ENCODE results near the gene TMEM171.

TMEM171 gene

DNA sequence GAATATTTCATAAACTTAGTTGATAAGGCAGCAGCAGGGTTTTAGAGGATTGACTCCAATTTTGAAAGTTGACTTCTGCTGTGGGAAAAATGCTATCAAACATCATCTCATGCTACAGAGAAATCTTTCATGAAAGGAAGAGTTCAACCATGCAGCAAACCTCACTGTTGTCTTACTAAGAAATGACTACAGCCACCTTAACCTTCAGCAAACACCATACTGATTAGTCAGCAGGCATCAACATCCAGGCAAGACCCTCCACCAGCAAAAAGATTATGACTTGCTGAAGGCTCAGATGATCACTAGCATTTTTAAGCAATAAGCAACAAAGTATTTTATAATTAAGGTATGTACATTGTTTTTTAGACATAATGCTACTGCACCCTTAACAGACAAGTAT, 60.2 kb downstream of the TMEM171 start:
- peaks cover 0 to 65% (median 0%) of the 10 kb centered on the region in 11 experiments; a peak in 8 of 22 replicates for H3K27me3 ChIP-seq
- no peak overlapping the region for H3K9ac ChIP-seq
- H3K9me3 ChIP-seq (replicated peaks in 1 of 11): peaks cover 7 to 17% (median 13%) of the 10 kb centered on the region in 11 experiments; a peak in 21 of 22 replicates
- no peak overlapping the region for H3K4me3 ChIP-seq
- H3K27ac ChIP-seq: no peak overlapping the region
- peaks cover 0 to 16% (median 7%) of the 10 kb centered on the region in 10 experiments; a peak in 11 of 20 replicates for H3K4me1 ChIP-seq
- TF ChIP-seq Cebpa-rat (IDR thresholded peaks at IDR 0.05): no peak
- peak overlapping the region in 4 of 11 experiments; percentile 61 to 74 (median 64); a peak in 6 of 22 replicates for H3K4me2 ChIP-seq
- H4K20me1 ChIP-seq: 0 out of 22 replicates have a peak, but pooled peaks cover 0 to 9% (median 0%) of the 10 kb centered on the region in 11 experiments
- H3K36me3 ChIP-seq: no peaks in the 10 kb centered on the region

Measured in BLaER1 treated with 17β-estradiol and CSF1 and Interleukin-3, amounts not matched to agents 10 nM and 100 nM (cell line).